SH-SY5Y (cell line): Measurements from ENCODE around the gene NAT8L.

Experiments used
- GATA2 ChIP-seq: IDR thresholded peaks from 2 replicates; pipeline ENCODE4 v1.6.1; 2011; ENCODE audit warnings: mild to moderate bottlenecking, low read depth, low read length
- GATA3 ChIP-seq: IDR thresholded peaks from 2 replicates; pipeline ENCODE4 v1.6.1; 2011; ENCODE audit warnings: low read depth, mild to moderate bottlenecking, low read length, moderate library complexity

GRCh38 chr4:2065106-2065930 is 6.2 kb downstream of the NAT8L start:
- no peak for TF ChIP-seq GATA2
- TF ChIP-seq GATA3 = no peak
